WERI-Rb-1 (cell line): ENCODE measurements around the gene ELOVL4.

ENCODE experiments used
- DNase-seq: peaks from one replicate; pipeline ENCODE4 v3.0.0-alpha.2; 2020
- H3K27ac ChIP-seq: fragments of 250-450 bp; sonication (Bioruptor Pico); 2 replicates; pipeline ENCODE4 v1.5.1; 2020; ENCODE audit warnings: mild to moderate bottlenecking, moderate library complexity
- H3K27me3 ChIP-seq: fragments of 250-450 bp; sonication (Bioruptor Pico); 2 replicates; pipeline ENCODE4 v1.5.1; 2021; ENCODE audit warnings: mild to moderate bottlenecking, low read depth, moderate library complexity; ENCODE audit not compliant: insufficient read depth, severe bottlenecking
- H3K36me3 ChIP-seq: fragments of 250-450 bp; sonication (Bioruptor Pico); 2 replicates; pipeline ENCODE4 v1.5.1; 2020; ENCODE audit warnings: mild to moderate bottlenecking, moderate library complexity
- H3K4me3 ChIP-seq: 2 replicates; pipeline ENCODE4 v1.5.1; 2011; ENCODE audit warnings: low read depth, mild to moderate bottlenecking, control low read depth, low read length
- H3K9me3 ChIP-seq: fragments of 250-450 bp; sonication (Bioruptor Pico); 2 replicates; pipeline ENCODE4 v1.5.1; 2021; ENCODE audit warnings: mild to moderate bottlenecking, moderate library complexity; ENCODE audit not compliant: severe bottlenecking
- CTCF ChIP-seq: IDR thresholded peaks from 2 replicates; pipeline ENCODE4 v1.5.1; 2011; ENCODE audit warnings: low read depth, mild to moderate bottlenecking, control low read depth, inconsistent platforms, low read length

ELOVL4 gene

DNA sequence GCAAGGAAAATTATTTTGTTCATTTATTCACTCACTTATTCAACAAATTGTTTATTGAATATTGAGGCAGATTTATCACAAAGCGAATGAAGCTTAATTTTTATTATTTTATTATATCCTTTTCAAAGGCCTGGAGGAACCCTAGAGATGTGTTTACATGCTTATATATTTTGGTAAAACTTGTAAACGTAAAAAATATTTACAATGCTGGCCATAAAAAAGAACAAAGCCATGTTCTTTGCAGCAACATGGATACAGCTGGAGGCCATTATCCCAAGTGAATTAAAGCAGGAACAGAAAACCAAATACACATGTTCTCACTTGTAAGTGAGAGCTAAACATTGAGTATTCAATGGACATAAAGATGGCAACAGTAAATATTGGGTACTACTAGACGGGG is 58.8 kb downstream of the ELOVL4 start:
- no peaks in the 10 kb centered on the region for H3K36me3 ChIP-seq
- H3K4me3 ChIP-seq = no peak overlapping the region
- H3K9me3 ChIP-seq = no peaks in the 10 kb centered on the region
- DNase-seq = no peak
- H3K27me3 ChIP-seq = no peaks in the 10 kb centered on the region
- H3K27ac ChIP-seq = no peak overlapping the region
- TF ChIP-seq CTCF = no peak

DNA sequence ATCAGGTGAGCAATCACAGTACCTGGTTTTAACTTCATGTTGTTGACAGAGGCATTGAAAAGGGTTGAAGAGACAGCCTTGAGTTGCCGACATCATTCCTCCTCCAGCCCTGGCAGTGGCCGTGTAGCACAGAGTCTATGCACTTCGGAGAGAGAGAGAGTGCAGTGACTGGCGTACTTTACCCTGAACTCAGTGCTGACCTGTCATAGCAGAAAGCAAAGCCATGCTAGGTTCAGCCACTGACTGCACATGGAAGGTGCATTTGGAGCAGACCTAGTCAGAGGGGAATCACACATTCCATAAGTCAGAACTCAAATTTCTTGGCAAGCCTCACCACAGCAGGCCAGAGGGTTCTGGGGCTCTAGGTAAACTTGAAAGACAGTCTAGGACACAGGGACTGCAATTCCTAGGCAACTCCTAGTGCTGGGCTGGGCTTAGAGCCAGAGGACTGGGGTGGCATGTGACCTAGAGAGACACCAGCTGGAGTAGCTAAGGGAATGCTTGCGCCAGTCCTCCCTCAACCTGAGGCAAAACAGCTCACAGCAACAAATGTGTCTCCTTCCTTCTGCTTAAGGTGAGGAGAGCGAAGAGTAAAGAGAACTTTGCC is 69.1 kb downstream of the ELOVL4 start:
- Histone ChIP-seq H3K27ac (no peak overlapping the region), H3K27me3 (no peaks in the 10 kb centered on the region), H3K36me3 (no peaks in the 10 kb centered on the region), H3K9me3 (no peaks in the 10 kb centered on the region), H3K4me3 (no peak overlapping the region)
- TF ChIP-seq CTCF = no peak
- no peak for DNase-seq

DNA sequence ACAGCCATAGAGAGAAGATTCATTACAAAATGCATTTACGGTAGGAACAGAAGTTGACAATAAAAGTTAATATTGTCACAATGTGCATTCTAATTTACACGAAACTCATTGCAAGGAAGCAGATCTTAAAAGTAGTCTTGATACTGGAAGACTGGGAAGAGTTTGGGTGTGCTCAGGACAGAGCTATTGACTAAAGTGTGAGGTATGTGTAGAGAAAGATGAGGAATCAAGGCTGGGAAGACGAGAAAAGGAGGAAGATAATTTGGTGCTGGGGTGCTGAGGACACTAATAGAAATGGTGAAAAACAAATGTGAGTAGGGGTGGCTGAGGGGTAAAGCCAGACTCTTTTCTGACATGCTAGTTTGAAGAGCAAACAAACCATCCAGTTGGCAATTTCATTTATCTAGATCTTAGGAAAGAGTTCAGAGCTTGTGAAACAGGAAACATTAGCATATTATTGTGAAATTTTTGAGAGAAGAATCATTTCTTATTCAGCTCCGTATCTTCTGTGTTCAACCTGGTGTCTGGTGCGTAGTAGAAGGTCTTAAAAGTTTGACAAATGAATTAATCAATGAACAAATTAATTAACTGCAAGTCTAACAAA is 72.7 kb downstream of the ELOVL4 start:
- H3K36me3 ChIP-seq = no peaks in the 10 kb centered on the region
- no peaks in the 10 kb centered on the region for H3K27me3 ChIP-seq
- no peaks in the 10 kb centered on the region for H3K9me3 ChIP-seq
- no peak overlapping the region for H3K4me3 ChIP-seq
- no peak for DNase-seq
- H3K27ac ChIP-seq = no peak overlapping the region
- no peak for TF ChIP-seq CTCF

- no peak overlapping the region for H3K27ac ChIP-seq
- no peaks in the 10 kb centered on the region for H3K27me3 ChIP-seq
- TF ChIP-seq CTCF = no peak
- no peaks in the 10 kb centered on the region for H3K36me3 ChIP-seq
- DNase-seq = no peak
- H3K9me3 ChIP-seq = no peaks in the 10 kb centered on the region
- H3K4me3 ChIP-seq = no peak overlapping the region
Measured at GRCh38 chr6:79872986-79873385, 74.4 kb downstream of the ELOVL4 start.

GRCh38 chr6:79872303-79872702 is 75.0 kb downstream of the ELOVL4 start:
- Histone ChIP-seq H3K27ac (no peak overlapping the region), H3K9me3 (no peaks in the 10 kb centered on the region), H3K4me3 (no peak overlapping the region), H3K27me3 (no peaks in the 10 kb centered on the region), H3K36me3 (no peaks in the 10 kb centered on the region)
- no peak for DNase-seq
- no peak for TF ChIP-seq CTCF

- H3K27me3 ChIP-seq = no peaks in the 10 kb centered on the region
- no peaks in the 10 kb centered on the region for H3K36me3 ChIP-seq
- peak overlapping the region; percentile 31 for H3K4me3 ChIP-seq
- H3K9me3 ChIP-seq = no peaks in the 10 kb centered on the region
- H3K27ac ChIP-seq = no peak overlapping the region
- peak; percentile 93 for TF ChIP-seq CTCF
- peak; percentile 86 for DNase-seq
Measured at GRCh38 chr6:79869600-79870084, 77.7 kb downstream of the ELOVL4 start.
